Mammary epithelial cell (primary cell): ENCODE results near the gene P2RY1.

ENCODE experiments used
- EZH2 ChIP-seq: IDR thresholded peaks from 2 replicates; pipeline ENCODE4 v1.6.1; 2012; ENCODE audit warnings: low read length, inconsistent platforms, borderline replicate concordance
- TF ChIP-seq, protein P1 (sequence below), 2 donors: IDR thresholded peaks in 1 of 2; conservative IDR thresholded peaks in 1 of 2; 2 replicates each; pipeline ENCODE4 v1.5.1; 2011 to 2012; ENCODE audit warnings: inconsistent platforms in 2 of 2, low read length in 2 of 2, mild to moderate bottlenecking in 2 of 2, control low read depth in 1 of 2, low read depth in 1 of 2; ENCODE audit not compliant: insufficient read depth in 1 of 2; ENCODE audit errors: extremely low read depth in 1 of 2

DNA sequence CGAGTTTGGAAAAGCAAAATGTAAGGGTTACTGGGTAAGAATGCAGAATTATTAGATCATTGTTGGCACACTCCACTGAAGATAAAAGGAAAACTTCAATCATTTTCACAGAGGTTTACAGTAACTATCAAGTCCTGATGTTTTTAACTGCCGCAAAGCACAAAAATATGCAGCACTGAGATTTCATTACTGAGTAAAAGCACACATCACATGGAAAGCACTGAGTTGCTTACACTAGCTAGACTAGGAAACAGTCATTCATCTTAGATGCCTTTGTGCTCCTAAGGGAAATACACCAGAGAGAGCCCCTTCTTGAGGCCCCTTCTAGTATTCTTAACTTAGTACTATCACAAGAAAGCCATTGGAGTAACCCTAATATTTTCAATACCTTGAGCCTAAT lies 11.8 kb upstream of the P2RY1 start:
- TF ChIP-seq, protein P1, sequence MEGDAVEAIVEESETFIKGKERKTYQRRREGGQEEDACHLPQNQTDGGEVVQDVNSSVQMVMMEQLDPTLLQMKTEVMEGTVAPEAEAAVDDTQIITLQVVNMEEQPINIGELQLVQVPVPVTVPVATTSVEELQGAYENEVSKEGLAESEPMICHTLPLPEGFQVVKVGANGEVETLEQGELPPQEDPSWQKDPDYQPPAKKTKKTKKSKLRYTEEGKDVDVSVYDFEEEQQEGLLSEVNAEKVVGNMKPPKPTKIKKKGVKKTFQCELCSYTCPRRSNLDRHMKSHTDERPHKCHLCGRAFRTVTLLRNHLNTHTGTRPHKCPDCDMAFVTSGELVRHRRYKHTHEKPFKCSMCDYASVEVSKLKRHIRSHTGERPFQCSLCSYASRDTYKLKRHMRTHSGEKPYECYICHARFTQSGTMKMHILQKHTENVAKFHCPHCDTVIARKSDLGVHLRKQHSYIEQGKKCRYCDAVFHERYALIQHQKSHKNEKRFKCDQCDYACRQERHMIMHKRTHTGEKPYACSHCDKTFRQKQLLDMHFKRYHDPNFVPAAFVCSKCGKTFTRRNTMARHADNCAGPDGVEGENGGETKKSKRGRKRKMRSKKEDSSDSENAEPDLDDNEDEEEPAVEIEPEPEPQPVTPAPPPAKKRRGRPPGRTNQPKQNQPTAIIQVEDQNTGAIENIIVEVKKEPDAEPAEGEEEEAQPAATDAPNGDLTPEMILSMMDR (conservative IDR thresholded peaks at IDR 0.05 in 1 of 2, IDR thresholded peaks at IDR 0.05 in 1 of 2; ENCODE audit: extremely low read depth in 1 of 2, insufficient read depth in 1 of 2, low read depth in 1 of 2, low read length in 2 of 2), result no peak
- TF ChIP-seq EZH2, result no peak
